GM18517 (cell line): ENCODE measurements around the gene VWF.

Source experiments
- ATAC-seq: cut with Tn5 transposase; IDR thresholded peaks from one replicate; pipeline ENCODE4 v1.9.1; 2021; ENCODE audit warnings: mild to moderate bottlenecking, moderate library complexity; ENCODE audit not compliant: unreplicated experiment

Gene VWF

DNA sequence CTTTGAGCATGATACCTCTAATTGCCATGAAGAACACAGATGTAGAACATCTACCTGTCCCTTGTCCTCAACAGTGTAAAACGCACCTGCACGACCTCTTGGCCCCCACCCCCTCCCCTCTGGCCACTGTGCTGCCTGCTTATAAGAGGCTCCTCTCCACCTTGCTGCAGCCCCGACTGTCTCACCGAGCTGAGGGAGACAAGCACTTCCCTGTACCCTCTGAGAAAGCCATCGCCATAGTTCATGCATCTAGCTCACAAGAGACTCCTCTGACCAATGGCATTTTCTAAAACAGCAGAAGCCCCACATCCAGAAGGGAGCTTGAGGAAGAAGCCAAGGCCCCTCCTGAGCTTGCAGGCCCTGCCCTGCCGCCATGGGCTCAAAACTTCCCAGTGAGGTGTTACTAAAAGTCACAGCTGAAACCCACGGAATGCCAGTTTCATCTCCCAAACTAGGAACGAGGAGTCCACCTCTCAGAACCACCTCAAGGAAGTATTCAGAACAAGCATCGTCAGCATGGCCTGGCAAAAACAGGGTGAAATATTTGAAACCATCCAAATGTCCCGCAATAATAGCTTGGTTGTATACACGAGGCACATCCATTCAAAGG is 157.9 kb downstream of the VWF start:
- no peak for ATAC-seq

DNA sequence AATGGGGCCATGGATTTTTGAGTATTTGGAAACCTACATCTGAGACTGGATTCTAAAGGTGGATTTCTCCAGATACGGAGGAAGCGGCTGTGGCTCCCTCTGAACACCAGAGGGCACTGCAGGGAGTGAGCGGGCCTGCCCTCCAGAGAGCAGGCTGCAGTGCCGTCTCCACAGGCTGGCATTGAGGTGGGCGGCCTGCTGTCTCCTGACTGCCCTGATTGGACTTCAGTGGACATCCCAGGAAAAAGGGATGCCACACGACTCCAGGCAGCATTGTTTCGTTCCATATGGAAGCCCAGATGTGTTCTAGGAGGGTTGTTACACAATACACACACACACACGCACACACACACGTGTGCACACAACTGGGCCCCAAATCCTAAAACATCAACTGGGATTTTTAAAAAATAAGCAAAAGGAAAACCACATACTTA is 158.5 kb downstream of the VWF start:
- ATAC-seq, result no peak

DNA sequence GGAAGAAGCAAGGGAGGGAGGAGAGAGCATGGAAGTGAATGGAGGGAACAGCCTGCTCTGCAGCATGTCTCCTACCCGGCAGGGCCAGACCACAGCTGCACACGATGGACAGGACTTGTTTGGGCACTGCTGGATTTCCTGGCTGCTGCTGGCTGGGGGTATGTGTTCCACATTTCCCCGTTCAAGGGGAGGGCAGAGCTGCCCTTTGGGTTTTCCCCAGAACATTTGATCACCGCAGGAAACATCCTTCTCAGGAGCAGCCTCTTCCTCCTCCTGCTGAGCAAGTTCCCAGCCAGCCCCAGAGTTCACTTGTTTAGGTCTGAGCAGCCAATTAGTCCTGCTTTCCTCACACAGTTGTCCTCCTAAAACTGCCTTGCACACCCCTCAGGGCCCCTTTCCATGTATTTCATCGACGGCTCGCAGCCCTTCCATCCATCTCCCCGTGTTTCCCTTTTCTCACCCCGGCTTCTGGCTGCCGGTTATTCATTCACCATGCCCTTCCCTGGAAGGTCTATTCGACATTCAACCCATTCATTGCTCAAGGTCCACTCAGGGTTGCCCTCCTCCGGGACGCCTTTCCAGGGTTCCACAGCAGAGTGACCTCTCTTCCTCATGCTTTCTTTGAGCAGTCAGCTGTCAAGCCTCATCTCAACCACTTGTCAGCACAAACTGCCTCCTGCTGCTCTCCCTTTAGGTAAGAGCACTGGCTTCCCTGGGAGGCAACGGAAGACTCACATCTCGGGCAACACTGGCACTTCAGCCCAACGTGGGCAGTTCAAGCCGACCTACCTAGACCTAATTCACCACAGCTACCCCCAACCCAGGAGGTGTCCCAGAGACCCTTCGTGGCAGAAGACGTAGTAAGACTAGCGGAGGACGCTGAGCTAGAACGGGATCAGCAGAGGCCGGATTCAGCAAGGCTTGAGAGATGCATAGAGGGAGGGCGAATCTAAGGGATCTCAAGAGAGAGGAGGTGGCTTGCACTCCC is 159.3 kb downstream of the VWF start:
- ATAC-seq, result no peak

DNA sequence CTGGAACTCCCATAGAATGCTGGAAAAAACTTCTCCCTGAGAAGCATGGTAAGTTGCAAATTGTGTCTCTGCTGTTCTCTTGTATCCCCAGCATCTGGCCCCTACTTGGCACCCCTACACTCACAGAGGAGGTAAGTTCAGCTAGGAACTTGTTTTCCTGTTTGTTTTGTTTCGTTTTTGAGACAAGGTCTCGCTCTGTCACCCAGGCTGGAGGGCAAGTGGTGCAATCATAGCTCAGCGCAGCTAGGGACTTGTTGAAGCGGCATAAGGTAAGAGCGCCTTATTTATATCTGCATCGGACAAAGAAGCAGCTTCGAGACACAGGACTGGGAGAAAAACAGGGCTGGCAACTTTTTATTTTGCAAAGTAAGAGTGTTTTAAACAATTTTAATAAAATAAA is 161.0 kb downstream of the VWF start:
- ATAC-seq, result no peak

DNA sequence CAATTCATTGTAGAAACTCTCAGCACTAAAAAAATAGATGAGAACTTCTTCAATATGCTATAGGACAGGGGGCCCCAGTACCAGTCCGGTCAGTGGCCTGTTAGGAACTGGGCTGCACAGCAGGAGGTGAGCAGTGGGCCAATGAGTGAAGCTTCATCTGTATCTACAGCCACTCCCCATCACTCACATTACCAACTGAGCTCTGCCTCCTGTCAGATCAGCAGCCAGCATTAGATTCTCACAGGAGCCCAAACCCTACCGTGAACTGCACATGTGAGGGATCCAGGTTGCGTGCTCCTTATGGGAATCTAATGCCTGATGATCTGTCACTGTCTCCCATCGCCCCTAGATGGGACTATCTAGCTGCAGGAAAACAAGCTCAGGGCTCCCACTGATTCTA is 163.7 kb downstream of the VWF start:
- ATAC-seq, result no peak

DNA sequence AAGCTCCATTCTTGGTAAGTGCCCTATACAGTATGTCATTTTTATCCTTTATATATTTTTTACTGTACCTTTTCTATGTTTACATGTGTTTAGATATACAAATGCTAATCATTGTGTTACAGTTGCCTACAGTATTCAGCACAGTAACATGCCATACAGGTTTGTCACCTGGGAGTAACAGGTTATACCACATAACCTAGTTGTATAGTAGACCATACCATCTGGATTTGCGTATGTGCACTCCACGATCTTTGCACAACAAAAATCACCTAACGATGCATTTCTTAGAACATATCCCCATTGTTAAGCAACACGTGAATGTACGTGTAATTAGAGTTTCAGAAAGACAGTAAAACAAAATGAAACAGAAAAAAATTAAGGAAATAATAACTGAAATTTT is 167.5 kb downstream of the VWF start:
- no peak for ATAC-seq

DNA sequence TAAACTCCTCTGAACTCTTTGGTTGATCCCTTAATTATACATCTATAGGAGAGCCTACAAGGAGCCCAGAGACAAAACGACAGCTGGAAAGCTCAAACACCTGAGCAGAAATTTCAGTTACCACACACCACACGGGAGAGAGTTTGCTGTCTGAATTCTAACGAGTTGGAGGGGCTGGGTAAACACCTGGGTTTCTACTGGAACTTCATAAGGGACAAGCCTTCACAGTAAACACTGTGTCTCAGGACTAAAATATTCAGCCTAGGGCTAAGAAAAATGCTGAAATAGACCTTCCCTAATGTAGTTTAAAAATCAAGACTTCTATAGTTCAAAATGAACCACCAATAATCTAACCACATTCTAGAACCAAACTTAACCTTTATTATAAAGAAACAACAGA is 169.8 kb downstream of the VWF start:
- ATAC-seq, result no peak

DNA sequence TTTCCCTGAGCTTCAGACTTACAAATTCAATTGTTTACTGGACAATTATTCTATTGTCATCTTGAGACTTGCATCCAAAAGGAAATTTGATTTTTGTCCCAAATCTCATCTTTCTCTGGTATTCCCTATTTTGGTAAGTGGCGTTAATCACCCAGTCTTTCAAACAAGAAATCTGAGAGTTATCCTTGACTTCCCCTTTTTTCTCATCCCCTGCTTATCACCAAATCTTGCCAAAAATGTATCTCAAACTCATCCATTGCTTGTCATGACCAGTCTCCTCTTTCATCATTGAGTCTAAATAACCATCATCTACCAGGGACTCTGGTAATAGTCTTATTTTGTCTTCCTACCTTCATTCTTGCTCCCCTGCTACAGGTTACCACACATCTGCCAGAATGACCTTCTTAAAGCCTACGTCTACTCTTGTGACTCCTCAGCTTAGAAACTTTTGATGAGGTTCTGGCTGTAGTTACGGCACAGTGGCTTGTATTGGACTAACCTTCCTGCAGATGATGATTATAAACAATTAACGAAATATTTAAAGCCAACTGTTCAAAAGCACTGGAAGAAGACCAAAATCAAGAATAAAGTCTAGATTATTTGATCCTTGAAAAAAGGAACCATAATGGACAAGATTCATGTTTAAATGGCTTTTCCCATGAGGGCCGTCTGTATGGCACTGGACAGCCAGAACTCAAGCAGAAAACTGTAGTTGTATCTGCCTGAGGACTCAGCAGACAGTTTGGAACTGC is 170.5 kb downstream of the VWF start:
- ATAC-seq, result no peak

DNA sequence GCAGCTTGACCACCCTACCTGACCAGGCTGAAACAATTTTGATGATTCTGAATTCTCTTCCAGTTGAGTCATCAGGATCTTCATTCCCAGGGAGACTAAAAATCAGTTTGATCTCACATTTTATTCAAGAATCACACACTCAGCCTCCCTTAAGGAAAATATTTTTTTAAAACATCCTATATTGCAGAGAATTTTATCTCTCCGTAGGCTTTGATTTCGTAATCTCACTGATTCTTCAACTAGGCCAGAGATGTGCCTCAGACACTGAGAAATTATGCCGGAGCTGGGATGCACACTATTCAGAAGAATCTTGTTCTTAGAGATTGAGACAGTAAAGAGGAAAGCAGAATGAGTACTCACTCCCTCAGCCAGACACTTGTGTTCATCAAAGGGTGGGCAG is 172.4 kb downstream of the VWF start:
- no peak for ATAC-seq

DNA sequence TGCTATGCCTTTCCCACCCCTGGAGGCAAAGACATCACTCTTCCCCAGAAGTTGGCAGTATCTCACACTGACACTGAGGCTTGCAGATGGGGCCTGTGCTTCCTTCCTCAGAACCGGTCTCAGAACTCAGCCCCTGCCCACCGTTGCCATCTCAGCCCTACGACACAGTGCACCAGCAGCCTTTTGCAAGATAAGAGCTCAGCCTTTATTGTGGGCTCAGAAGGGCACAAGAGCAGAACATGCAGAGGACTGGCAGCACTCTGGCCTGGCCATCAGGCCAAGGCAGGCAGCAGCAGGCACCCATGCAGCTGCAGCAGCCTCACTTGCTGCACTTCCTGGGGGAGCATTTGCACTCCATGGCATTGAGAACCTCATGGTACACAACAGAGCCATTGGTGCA is 175.8 kb downstream of the VWF start:
- no peak for ATAC-seq

DNA sequence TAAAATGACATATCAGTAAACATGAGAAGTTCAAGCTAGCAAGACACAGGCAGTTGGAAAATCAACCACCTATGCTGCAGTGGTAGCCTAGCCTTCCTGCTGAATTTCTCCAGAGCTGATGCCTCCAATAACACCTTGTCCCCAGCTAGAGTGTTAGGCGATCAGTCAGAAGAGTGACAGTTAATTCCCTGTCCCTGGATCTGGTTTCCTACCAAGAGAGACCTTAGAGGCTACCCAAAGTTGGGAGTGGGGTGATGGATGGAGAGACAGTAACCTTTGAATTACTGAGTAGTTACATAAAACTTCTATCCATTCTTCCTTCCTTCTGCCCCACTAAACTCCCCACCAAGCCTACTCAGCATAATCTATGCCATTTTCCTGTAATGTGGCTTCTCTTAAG is 177.5 kb downstream of the VWF start:
- ATAC-seq, result no peak

DNA sequence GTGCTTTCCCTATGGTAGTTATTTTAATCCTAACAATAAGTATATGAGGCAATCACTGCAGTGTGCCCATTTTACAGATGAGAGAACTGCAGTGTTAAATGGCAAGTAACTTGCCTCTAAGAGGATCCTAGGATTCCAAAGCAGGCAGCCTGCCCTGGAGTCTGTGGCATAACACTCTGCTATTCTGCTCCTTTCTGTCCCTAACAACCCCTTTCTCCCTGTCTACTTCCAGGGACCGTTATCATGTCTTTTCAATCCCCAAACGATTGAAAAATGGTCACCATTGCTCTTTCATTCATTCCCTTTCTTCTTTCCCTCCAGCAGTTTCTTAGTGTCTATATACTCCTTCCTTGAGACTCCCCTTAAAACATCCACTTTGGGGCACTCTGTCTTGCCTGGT is 178.1 kb downstream of the VWF start:
- no peak for ATAC-seq

DNA sequence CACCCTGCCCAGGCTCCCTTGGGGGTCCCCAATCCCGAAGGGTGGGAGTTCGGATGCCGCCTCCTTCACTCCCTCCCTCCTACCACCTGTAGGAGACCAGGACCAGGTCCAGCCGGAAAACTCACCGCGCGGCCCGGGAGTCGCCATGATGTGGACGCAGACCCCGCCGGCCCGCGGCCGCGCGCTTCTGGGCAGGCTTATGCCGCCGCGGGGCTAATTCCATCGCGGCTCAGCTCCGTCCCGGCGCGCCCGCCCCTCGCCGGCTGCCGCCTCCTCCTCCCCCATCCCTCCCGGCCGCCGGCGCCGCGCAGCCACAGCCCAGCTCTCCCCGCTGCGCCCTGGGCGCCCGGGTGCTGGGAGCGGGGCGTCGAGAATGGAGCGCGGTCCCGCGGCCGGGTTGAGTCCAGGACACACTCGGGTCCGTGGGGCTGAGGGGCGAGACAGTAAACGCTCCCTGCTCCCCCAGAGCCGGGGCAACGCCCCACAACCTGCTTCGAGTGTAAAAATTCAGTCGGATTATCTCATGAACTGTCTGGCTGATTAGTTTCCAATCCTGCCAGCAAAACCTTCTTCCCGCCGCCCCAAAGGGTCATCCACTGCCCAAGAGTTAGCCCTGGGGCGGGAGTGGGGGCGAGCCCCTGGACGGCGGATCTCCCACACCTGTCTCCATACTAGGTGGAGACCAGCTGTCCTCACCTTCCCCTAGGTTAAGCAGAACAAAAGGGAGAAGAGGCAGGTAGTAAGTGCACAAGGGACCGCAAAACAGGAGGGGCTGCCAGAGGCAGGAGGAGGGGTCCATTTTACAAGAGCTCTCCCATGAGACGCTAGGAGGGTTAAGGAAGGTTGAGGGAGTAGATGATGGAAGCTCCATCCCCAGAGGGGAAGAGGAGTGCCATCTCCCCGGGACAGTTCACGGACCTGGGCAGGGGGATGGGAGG is 179.1 kb downstream of the VWF start, which contains the start of gene ANO2:
TSS of gene ANO2 (minus strand) at position 189 of the 938 bp plus-strand sequence. CDS start at position 147, 42 bp downstream.
- no peak for ATAC-seq

DNA sequence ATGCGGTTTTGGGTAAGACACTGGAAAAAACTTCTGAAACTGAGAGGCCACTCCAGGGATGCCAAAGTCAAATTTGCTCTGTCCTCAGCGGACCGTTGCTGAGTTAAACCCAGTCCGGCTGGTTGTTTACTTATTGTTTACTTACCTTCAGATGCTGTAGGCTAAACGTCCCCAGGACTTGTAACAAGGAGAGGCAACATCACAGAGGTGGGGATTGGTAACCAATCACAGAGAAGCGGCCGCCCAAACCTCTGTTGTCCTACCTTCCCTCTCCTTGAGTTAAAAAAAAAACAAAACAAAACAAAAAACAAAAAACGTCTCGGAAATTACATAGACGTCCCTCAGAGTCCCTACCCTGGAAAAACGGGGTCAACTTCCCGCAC is 179.8 kb downstream of the VWF start:
- ATAC-seq, result no peak

DNA sequence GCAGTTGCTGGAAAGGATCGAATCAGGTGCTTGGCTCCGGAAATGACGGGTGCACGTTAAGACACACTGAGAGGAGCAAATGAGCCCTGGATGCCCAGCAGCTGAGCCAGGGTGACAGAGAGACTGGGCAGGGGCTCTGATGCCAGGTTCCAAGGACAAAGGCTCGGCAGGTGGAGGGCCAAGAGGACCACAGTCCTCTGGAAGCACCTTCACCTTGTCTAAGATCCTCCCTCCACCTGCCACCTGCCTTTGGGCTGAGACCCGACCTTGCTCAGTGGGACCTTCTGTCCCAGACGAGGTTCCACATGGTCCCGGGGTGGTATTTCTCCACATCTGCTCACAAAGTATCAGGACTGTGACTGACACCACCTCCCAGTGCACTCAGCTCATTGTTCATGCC is 180.4 kb downstream of the VWF start:
- ATAC-seq, result no peak

DNA sequence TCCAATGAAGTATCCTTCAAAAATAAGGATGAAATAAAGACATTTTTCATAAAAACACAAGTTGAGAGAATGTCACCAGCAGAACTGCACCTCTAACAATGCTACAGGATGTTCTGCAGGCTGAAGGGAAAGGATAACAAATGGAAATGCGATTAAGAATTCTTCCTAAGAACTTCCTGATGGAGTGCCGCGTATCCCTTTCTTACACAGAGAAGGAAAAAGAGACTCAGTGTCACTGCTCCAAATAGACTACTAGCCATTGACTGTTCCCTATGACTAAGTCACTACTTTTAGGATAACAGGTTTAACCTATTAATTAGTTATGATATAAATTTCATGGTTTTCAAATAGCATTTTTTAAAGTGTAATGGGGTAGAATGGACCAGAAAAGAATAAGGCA is 182.6 kb downstream of the VWF start:
- no peak for ATAC-seq

DNA sequence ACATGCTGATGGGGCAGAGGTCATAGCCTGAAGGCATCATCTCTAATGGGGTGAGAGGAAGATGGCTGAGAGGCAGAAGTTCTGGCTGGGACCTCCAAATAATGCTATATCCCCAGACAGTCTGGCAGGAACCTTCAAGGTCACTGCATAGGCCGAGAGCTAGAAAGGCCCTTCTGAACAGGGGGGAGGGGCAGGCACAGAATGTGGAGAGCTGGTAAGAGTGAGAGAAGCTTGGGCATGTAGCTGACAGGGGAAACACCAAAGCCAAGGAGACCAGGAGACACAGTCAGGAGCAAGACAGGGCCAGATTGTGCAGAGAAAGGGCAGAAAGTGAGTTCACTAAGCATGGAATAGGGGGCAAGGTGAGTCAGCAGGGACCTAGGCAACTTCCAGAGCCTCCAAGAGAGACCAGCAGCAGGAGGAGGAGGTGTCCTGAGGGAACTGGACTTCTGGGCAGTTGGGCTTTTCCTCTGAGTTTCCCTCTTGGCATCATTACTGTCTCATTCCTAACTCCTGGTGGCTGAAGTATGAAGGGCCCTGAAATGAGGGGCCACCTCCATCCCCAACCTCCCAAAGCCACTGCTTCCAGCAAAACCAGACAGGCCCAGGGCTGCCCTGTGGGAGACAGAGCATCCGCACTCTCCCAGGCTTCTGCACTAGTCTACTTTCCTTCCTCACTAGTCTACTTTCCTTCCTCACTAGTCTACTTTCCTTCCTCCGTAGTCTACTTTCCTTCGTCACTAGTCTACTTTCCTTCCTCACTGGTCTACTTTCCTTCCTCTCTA is 196.5 kb downstream of the VWF start:
- no peak for ATAC-seq

DNA sequence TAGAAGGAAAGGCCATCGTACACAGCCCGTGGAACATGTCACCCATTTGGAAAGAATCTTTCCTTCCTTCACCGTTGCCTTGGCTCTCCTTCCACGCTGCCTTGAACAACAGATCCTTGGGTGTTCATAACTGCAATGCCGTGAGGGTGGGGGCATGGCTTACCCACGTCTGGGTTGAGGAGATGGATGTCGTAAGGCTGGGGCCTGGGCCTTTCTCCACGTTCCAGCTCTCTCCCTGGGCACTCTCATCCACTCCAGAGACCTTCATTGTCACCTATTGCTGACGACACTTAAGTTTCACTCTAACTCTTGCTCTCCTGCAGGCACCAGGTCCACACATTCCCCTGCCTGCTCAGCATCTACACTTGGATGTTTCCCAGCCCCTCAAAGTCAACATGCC is 198.8 kb downstream of the VWF start:
- ATAC-seq, result no peak

DNA sequence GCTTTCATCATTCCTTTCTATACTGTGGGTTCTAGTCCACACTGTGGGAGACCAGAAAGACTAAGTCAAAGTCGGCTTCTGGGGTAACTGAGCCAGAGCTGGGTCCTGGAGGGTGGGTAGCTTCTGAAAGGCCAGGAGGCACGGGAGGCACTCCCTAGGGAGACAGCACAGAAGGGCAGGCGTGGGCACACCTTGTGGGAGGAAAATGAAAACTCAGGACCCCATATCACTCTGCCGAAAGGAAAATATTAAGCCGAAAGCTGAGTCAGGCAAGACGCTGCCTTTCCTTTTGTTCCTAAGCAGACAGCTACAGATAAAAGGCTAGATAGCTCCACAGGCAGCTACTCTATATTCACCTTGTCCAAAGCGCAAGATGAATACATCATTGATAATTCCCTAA is 200.1 kb downstream of the VWF start:
- no peak for ATAC-seq

DNA sequence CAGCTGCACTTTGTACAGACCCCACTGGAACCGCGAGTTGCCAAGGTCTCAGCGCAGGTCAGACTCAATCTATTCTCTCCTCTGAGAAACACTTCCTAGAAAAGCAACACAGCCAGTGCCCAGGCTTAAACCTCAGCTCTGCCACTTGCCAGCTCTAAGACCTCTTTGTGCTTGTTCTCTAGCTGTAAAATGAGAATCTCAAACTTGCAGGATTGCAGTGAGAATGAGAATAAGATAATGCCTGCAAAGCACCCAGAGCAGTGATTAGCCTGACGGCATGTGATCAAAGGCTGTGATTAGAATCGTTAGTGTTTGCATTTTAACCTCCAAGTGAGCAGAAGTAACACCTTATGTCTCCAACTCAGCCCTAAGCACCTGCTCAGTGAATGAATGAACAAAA is 200.7 kb downstream of the VWF start:
- ATAC-seq, result no peak
